Measurements from ENCODE around the gene IGSF21.

IGSF21 gene

DNA sequence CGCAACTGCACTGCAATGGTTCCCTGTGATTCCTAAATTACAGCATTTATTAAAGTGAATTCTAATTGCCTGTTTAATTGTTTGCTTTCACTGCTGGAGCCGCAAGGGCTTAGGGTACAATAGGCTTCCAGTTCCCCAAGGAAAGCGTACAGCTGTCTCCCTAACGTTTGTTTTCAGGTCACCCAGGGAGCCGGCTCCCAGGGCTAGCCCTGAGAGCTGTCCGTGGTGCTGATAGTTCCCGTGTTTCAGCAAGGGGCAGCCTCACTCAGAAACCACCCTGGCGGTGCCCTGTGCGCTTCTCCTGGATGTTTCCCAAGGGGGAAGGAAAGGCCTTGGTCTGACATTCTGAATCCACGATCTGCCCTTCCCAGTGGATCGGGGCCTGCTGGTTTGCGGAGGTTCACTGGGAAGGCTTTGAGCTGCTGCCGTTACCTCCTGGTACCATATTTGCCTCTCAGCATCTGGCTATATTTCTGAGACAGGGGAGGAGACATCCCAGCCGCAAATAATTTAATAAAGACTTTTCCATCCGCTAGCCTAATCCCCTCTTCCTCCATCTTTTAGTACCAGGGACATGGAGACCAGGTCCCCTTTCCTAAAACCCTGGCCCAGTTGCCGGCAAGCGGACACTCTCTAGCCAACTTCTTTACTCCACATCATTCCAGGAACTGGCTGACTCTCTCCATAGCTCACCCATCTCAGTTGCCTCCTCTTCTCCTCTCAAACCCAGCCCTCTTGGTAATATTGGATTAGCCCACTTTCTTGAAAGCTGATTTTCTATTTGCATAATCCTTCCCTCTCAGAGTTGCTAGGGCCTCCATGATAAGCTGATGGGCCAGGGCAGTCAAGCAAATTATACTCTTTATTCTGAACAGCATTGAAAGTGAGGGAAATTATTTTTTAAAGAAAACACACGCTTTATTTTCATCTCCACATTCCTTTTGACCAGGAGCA lies 149.0 kb downstream of the IGSF21 start:
- DNase-seq (ENCODE audit: extremely low spot score) = peak; percentile 40
- ChIA-PET CTCF (no interaction called here), POLR2A (no interaction called here)
- TF ChIP-seq, protein P1, sequence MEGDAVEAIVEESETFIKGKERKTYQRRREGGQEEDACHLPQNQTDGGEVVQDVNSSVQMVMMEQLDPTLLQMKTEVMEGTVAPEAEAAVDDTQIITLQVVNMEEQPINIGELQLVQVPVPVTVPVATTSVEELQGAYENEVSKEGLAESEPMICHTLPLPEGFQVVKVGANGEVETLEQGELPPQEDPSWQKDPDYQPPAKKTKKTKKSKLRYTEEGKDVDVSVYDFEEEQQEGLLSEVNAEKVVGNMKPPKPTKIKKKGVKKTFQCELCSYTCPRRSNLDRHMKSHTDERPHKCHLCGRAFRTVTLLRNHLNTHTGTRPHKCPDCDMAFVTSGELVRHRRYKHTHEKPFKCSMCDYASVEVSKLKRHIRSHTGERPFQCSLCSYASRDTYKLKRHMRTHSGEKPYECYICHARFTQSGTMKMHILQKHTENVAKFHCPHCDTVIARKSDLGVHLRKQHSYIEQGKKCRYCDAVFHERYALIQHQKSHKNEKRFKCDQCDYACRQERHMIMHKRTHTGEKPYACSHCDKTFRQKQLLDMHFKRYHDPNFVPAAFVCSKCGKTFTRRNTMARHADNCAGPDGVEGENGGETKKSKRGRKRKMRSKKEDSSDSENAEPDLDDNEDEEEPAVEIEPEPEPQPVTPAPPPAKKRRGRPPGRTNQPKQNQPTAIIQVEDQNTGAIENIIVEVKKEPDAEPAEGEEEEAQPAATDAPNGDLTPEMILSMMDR (IDR thresholded peaks at IDR 0.05; ENCODE audit: control extremely low read depth, extremely low read depth, low read depth, missing control alignments) = no peak

DNA sequence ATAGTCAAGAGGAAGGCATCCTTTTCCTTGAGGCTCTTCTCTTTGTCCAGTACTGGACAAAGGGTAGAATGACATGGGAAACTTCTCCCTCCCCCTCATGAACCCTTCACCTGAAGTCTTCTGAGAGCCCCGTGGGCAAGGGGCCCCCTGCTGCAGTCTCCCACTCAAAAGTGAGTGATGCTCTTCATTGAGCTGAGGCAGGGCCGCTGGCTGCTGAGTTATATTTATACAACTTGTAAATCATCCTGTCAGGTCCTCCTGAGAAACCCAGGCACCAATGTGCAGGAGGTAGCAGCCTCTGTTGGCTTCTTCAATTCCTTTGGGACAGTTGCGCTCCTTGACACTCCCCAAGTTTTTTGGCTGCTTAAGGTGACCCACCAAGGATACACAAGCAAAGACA lies 150.2 kb downstream of the IGSF21 start:
- no peak for DNase-seq (ENCODE audit: extremely low spot score)
- POLR2A ChIA-PET = no interaction called here
- TF ChIP-seq, protein P1 (IDR thresholded peaks at IDR 0.05; ENCODE audit: control extremely low read depth, extremely low read depth, low read depth, missing control alignments) = no peak
- CTCF ChIA-PET = no interaction called here

DNA sequence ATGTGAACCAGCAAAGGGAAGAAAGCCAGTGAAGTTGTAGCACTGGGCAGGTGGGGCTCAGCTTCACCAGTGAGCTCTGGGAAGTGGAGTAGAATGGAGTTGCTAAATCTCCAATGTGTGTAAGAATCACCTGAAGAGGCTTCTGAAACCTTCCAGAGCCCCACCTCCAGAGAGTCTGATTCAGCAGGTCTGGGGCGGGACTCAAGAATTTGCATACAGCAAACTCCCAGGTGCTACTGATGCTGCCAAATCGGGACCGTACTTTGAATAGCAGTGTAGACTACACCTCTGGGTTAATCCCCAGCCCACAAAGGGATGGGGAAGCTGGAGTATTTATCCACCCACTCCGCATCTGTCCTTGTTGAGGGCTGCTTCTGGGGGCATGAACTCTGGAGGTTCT lies 154.3 kb downstream of the IGSF21 start:
- POLR2A ChIA-PET = no interaction called here

DNA sequence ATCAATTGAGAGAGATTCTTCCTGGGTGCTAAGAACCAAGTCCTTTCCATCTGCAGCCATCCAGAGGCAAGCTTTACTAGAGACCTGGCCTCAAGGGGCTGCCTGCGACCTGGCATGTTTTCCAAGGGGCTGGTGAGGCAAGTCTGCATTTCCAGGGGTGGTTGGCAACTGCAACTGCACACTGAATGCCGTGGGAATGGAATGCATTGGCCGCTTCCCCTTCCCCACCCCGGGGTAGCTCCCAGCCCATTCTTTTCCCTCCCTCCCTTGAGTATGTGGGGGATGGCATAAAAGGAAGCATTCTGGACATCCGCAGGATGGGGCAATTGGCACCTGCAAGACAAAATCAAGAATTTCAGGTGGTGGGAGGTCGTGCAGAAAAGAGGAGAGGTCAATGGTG lies 155.1 kb downstream of the IGSF21 start:
- POLR2A ChIA-PET = no interaction called here
- TF ChIP-seq, protein P1 (IDR thresholded peaks at IDR 0.05; ENCODE audit: control extremely low read depth, extremely low read depth, low read depth, missing control alignments) = no peak
- CTCF ChIA-PET = no interaction called here
- DNase-seq (ENCODE audit: extremely low spot score) = no peak

More for the DNA sequence above, 154.3 kb downstream of the IGSF21 start:
- TF ChIP-seq, protein P1 (IDR thresholded peaks at IDR 0.05; ENCODE audit: control extremely low read depth, extremely low read depth, low read depth, missing control alignments) = no peak
- CTCF ChIA-PET = no interaction called here
- no peak for DNase-seq (ENCODE audit: extremely low spot score)

DNA sequence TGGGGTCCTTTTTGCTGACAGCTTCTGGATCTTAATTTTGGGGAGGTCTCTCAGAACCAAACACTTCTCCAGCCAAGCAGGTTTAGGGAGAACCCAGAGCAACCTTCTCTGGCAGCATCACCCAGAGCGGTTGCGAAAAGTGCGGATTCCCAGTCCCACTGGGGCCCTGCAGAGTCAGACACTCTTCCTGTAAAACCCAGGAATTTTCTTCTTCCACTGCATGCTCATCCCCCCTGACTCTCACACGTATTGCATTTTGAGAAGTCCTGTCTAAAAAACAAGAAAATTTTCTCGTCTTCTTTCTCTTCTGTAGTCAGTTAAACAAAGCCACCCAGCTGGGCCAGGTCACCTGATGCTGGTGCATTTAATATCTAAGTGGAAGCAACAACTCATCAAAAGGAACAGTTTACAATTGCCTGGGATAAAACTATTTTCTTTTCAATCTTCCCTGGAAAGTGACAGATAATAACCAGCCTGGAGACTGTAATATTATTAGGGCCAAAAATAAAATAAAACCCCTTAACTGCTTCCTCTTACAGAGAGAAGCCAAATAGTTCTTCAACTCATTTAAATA lies 156.0 kb downstream of the IGSF21 start:
- DNase-seq (ENCODE audit: extremely low spot score) = no peak
- TF ChIP-seq, protein P1 (IDR thresholded peaks at IDR 0.05; ENCODE audit: control extremely low read depth, extremely low read depth, low read depth, missing control alignments) = no peak
- CTCF ChIA-PET = no interaction called here
- POLR2A ChIA-PET = no interaction called here

DNA sequence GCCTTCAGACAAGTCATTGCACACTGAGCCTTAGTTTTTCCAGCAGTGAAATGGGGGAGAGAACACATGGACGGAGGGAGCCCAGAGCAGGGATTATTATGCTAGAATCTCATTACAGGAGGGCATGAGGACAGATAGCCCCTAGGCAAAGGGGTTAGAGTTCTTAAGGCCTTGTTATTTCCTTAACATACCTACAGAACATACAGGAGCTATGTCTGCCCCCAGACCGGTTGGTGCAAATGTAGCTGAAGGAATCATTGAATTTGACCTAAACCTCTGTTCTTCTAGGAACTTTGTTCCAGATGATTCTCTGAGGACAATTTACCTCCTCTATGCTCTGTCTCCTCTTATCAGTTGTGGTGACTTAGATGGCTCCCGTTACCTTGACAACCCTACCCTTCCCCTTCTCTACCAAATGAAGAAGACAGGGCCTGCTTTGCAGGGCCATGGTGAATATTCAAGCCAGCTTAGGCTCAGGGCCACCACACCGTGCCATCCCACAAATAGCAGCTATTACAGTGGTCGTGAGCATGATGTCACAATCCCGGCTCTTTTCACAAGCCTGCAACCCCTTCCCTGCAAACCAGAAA lies 156.9 kb downstream of the IGSF21 start:
- no peak for DNase-seq (ENCODE audit: extremely low spot score)
- CTCF ChIA-PET = no interaction called here

More for the DNA sequence above, 156.9 kb downstream of the IGSF21 start:
- POLR2A ChIA-PET = no interaction called here
- TF ChIP-seq, protein P1 (IDR thresholded peaks at IDR 0.05; ENCODE audit: control extremely low read depth, extremely low read depth, low read depth, missing control alignments) = no peak
